ENCODE measurements around the gene ZSCAN5B. TPM values are rescaled to one million over a fixed set of nuclear protein-coding genes. Genes with fewer than 3 reads are reported as not detected.

Gene ZSCAN5B
- total RNA-seq, 2 experiments from 2014 or later = not detected

DNA sequence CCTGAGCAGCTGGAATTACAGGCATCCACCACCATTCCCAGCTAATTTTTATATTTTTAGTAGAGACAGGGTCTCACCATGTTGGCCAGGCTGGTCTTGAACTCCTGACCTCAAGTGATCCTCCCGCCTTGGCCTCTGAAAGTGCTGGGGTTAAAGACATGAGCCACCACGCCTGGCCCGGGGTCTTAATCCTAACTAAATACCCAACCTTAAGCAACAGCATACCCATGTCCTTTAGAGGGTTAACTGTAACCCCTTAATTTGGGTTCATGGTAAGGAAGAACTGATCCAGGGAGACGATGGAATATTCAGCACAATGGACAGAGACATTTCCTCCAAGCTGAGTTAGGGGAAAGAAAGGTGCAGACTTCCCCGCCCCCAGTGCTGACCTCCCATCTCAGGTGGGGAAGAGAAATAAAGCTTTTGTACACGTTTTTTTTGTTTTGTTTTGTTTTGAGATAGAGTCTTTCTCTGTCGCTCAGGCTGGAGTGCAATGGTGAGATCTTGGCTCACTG, 30.5 kb downstream of the ZSCAN5B start:
- no peak overlapping the region for H3K4me3 Mint-ChIP-seq
- H3K27me3 Mint-ChIP-seq = peaks cover 1% of the 10 kb centered on the region
- H3K27ac Mint-ChIP-seq = no peak overlapping the region
- peaks cover 14% of the 10 kb centered on the region for H3K4me1 Mint-ChIP-seq
- CTCF ChIA-PET = no interaction called here
- POLR2A ChIA-PET = no interaction called here
- no peak for DNase-seq
- no peaks in the 10 kb centered on the region for H3K36me3 Mint-ChIP-seq (ENCODE audit: low read depth)
- no peaks in the 10 kb centered on the region for H3K9me3 Mint-ChIP-seq

GRCh38 chr19:56163097-56163496, 34.5 kb downstream of the ZSCAN5B start:
- no peak overlapping the region for H3K4me3 Mint-ChIP-seq

GRCh38 chr19:56162258-56162657, 35.3 kb downstream of the ZSCAN5B start:
- no peaks in the 10 kb centered on the region for H3K9me3 Mint-ChIP-seq
- ChIA-PET CTCF (no interaction called here), POLR2A (no interaction called here)
- H3K36me3 Mint-ChIP-seq (ENCODE audit: low read depth) = peaks cover 14% of the 10 kb centered on the region
- no peak for DNase-seq
- H3K4me3 Mint-ChIP-seq = no peak overlapping the region
- H3K27ac Mint-ChIP-seq = no peak overlapping the region
- H3K4me1 Mint-ChIP-seq = peaks cover 11% of the 10 kb centered on the region
- H3K27me3 Mint-ChIP-seq = peaks cover 1% of the 10 kb centered on the region

More at GRCh38 chr19:56163097-56163496, 34.5 kb downstream of the ZSCAN5B start:
- ChIA-PET CTCF (no interaction called here), POLR2A (no interaction called here)
- peaks cover 1% of the 10 kb centered on the region for H3K27me3 Mint-ChIP-seq
- peaks cover 11% of the 10 kb centered on the region for H3K4me1 Mint-ChIP-seq
- H3K27ac Mint-ChIP-seq = no peak overlapping the region
- no peak for DNase-seq
- H3K9me3 Mint-ChIP-seq = no peaks in the 10 kb centered on the region
- H3K36me3 Mint-ChIP-seq (ENCODE audit: low read depth) = peaks cover 12% of the 10 kb centered on the region

DNA sequence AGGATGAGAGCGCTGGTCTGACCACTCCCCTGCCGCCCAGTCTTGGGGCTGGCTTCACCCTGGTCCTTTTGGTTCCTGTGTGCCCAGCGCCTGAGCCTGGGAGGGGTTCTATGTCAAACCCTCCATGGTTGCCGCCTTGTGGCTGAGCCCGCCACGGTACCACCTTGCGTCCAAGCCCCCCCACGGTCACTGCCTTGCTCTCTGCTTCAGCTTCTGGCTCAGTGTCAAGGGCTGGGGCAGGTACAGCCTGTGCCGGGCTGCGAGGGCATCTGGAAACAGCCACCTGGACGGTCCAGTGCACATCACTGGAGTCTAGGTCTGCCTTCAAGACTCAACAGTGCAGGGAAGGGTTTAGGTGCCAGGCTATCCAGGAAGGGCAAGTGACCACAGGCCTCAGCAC, 36.0 kb downstream of the ZSCAN5B start:
- Mint-ChIP-seq H3K9me3 (no peaks in the 10 kb centered on the region), H3K27ac (no peak overlapping the region), H3K4me3 (no peak overlapping the region), H3K36me3 (ENCODE audit: low read depth) (peaks cover 14% of the 10 kb centered on the region), H3K27me3 (peaks cover 1% of the 10 kb centered on the region), H3K4me1 (peaks cover 11% of the 10 kb centered on the region)
- POLR2A ChIA-PET = no interaction called here
- CTCF ChIA-PET = interaction anchor here (1.0 kb wide), 1 partner anchor 96 kb away, joined by 3 read pairs; no protein-coding TSS in a partner anchor
- no peak for DNase-seq

DNA sequence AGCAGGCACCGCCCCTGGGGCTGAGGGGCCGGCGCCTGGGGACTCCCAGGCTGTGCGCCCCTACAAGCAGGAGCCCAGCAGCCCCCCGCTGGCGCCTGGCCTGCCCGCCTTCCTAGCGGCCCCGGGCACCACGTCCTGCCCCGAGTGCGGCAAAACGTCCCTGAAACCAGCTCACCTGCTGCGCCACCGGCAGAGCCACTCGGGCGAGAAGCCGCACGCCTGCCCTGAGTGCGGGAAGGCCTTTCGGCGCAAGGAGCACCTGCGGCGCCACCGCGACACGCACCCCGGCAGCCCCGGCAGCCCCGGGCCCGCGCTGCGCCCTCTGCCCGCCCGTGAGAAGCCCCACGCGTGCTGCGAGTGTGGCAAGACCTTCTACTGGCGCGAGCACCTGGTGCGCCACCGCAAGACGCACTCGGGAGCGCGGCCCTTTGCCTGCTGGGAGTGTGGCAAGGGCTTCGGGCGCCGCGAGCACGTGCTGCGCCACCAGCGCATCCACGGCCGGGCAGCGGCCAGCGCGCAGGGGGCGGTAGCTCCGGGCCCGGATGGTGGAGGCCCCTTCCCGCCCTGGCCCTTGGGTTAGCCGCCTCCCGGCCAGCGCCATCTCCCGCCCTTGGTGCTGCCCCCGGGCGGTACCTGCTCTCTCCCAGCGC, 37.8 kb downstream of the ZSCAN5B start:
- H3K36me3 Mint-ChIP-seq (ENCODE audit: low read depth) = peaks cover 14% of the 10 kb centered on the region
- ChIA-PET POLR2A (no interaction called here), CTCF (no interaction called here)
- peaks cover 11% of the 10 kb centered on the region for H3K4me1 Mint-ChIP-seq
- no peak for DNase-seq
- H3K27me3 Mint-ChIP-seq = no peaks in the 10 kb centered on the region
- H3K27ac Mint-ChIP-seq = no peak overlapping the region
- H3K4me3 Mint-ChIP-seq = no peak overlapping the region
- H3K9me3 Mint-ChIP-seq = no peaks in the 10 kb centered on the region

DNA sequence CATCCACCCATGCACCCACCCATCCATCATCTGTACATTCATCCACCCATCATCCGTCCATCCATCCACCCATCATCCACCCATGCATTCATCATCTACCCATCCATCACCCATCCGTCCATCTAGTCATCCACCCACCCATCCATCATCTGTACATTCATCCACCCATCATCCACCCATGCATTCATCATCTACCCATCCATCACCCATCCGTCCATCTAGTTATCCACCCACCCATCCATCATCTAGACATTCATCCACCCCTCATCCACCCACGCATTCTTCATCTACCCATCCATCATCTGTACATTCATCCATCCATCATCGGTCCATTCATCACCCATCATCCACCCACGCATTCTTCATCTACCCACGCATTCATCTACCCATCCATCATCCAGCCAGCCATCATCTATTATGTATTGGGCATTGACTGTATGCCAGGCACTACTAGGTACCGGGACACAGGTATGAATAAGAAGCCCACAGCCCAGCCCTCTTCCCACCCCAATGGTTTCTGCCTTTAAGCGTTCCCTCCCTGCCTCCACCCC, 38.5 kb downstream of the ZSCAN5B start:
- Mint-ChIP-seq H3K4me1 (peaks cover 8% of the 10 kb centered on the region), H3K36me3 (ENCODE audit: low read depth) (peaks cover 14% of the 10 kb centered on the region), H3K9me3 (no peaks in the 10 kb centered on the region), H3K4me3 (no peak overlapping the region), H3K27ac (no peak overlapping the region), H3K27me3 (no peaks in the 10 kb centered on the region)
- POLR2A ChIA-PET = no interaction called here
- CTCF ChIA-PET = no interaction called here
- DNase-seq = no peak

- Mint-ChIP-seq H3K27ac (no peak overlapping the region), H3K9me3 (no peaks in the 10 kb centered on the region), H3K4me3 (no peak overlapping the region), H3K36me3 (ENCODE audit: low read depth) (peaks cover 14% of the 10 kb centered on the region), H3K27me3 (no peaks in the 10 kb centered on the region), H3K4me1 (peaks cover 7% of the 10 kb centered on the region)
- DNase-seq = no peak
- ChIA-PET CTCF (no interaction called here), POLR2A (no interaction called here)
These were observed 39.3 kb downstream of the ZSCAN5B start for GRCh38 chr19:56158170-56158757.

DNA sequence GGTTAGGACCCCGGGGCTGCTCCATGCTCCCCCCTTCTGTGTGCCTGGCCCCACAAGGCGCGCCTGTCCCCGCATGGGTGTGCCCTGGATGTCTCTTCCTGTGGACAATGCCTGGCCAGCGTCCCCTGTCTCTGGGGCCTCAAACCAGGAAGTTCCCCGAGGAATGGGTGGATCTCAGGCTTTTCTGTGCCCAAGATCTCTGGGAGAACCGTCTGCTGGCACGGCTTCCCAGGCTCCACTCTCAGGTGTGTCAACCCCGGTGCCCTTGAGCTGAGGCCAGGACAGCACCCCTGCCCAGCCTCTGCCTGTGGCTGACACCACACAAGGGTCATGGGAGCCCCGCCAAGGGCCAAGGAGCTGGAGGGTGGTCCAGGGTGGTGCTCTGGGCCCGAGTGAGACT, 40.8 kb downstream of the ZSCAN5B start:
- Mint-ChIP-seq H3K27ac (no peak overlapping the region), H3K4me3 (no peak overlapping the region), H3K36me3 (ENCODE audit: low read depth) (peaks cover 14% of the 10 kb centered on the region), H3K27me3 (no peaks in the 10 kb centered on the region), H3K9me3 (no peaks in the 10 kb centered on the region), H3K4me1 (peaks cover 4% of the 10 kb centered on the region)
- CTCF ChIA-PET = no interaction called here
- DNase-seq = no peak
- POLR2A ChIA-PET = no interaction called here

DNA sequence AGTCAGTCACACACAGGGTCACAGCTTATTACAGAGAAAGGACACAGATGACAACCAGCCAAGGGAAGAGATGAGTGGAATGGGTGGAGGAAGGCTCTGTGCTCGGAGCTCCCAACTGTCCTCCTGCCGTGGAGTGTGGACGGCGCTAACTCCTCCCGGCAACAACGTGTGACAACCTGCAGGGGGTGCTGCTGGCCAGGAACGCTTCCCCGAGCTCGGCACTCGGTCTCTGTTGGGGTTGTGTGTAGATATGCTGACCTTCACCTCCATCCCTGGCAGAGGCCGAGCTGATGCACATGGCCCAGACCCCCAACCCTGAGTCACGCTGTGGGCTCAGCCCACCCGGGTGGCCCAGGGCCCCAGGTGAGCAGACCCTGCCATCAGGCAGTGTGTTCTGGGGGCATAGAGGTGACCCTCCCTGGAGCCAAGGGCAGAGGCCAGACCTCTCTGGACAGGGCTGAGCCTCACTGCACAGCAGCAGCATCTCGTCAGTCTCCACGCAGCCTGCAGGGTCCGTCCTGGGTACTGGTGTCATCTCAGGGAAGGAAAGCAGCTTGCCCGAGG, 42.4 kb downstream of the ZSCAN5B start:
- Mint-ChIP-seq H3K27ac (no peak overlapping the region), H3K36me3 (ENCODE audit: low read depth) (peaks cover 16% of the 10 kb centered on the region), H3K4me3 (no peak overlapping the region), H3K4me1 (peaks cover 4% of the 10 kb centered on the region), H3K9me3 (no peaks in the 10 kb centered on the region), H3K27me3 (no peaks in the 10 kb centered on the region)
- CTCF ChIA-PET = interaction anchor here (0.6 to 1.6 kb wide), 4 partner anchors 11 to 81 kb away, joined by 3 to 4 read pairs (median 4); no protein-coding TSS in a partner anchor
- DNase-seq = no peak
- POLR2A ChIA-PET = no interaction called here

GRCh38 chr19:56153507-56153906, 44.1 kb downstream of the ZSCAN5B start:
- Mint-ChIP-seq H3K4me3 (no peak overlapping the region), H3K27ac (no peak overlapping the region), H3K36me3 (ENCODE audit: low read depth) (peaks cover 18% of the 10 kb centered on the region), H3K4me1 (peaks cover 4% of the 10 kb centered on the region), H3K9me3 (no peaks in the 10 kb centered on the region), H3K27me3 (no peaks in the 10 kb centered on the region)
- ChIA-PET POLR2A (no interaction called here), CTCF (interaction anchor here (1.3 kb wide), 1 partner anchor 20 kb away, joined by 3 read pairs; no protein-coding TSS in a partner anchor)
- no peak for DNase-seq

- CTCF ChIA-PET = interaction anchor here (1.3 kb wide), 1 partner anchor 21 kb away, joined by 3 read pairs; no protein-coding TSS in a partner anchor
- DNase-seq = no peak
- Mint-ChIP-seq H3K4me3 (no peak overlapping the region), H3K4me1 (peaks cover 4% of the 10 kb centered on the region), H3K27me3 (no peaks in the 10 kb centered on the region), H3K36me3 (ENCODE audit: low read depth) (peaks cover 23% of the 10 kb centered on the region), H3K9me3 (no peaks in the 10 kb centered on the region), H3K27ac (no peak overlapping the region)
- POLR2A ChIA-PET = interaction anchor here (0.9 to 1.0 kb wide), 2 partner anchors 12 to 14 kb away, joined by 3 read pairs; partner anchors contain the start of gene ZNF444
These were observed 44.9 kb downstream of the ZSCAN5B start for GRCh38 chr19:56152644-56153043.

DNA sequence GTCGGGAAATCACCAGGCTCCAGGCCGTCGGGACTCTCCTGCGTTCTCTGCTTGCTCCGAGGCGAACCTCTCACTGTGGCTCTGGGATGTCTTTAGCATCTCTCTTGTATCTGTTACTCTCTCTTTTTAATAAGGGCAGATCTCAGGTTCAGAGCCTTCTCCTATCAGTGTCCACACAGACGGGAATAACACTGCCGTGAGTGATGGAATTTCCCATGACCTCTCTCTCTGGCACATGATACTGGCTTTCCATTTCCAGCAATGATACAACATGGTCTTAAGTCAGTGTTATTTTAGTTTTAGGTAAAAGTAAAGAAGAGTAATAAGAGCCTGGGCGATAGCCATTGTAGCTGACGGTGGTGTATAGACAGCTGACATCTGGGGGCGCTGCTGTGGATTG, 47.2 kb downstream of the ZSCAN5B start:
- POLR2A ChIA-PET = no interaction called here
- peaks cover 4% of the 10 kb centered on the region for H3K4me1 Mint-ChIP-seq
- CTCF ChIA-PET = no interaction called here
- no peak for DNase-seq
- H3K27me3 Mint-ChIP-seq = no peaks in the 10 kb centered on the region
- no peak overlapping the region for H3K27ac Mint-ChIP-seq
- no peak overlapping the region for H3K4me3 Mint-ChIP-seq
- no peaks in the 10 kb centered on the region for H3K9me3 Mint-ChIP-seq
- peaks cover 20% of the 10 kb centered on the region for H3K36me3 Mint-ChIP-seq (ENCODE audit: low read depth)

GRCh38 chr19:56149656-56150038, 47.9 kb downstream of the ZSCAN5B start:
- Mint-ChIP-seq H3K9me3 (no peaks in the 10 kb centered on the region), H3K4me3 (no peak overlapping the region), H3K4me1 (peaks cover 4% of the 10 kb centered on the region), H3K27me3 (no peaks in the 10 kb centered on the region), H3K36me3 (ENCODE audit: low read depth) (peaks cover 20% of the 10 kb centered on the region), H3K27ac (no peak overlapping the region)
- ChIA-PET POLR2A (no interaction called here), CTCF (no interaction called here)
- DNase-seq = no peak

Measured in activated CD4-positive, alpha-beta memory T cell treated with anti-CD3 and anti-CD28 coated beads, Interleukin-2, amount 10 ng/mL, durations not matched to agents 7 days and 5 days (primary cell).